NCI-H524 (cell line): ENCODE measurements around the gene TNFAIP8L2.

ENCODE experiments used
- DNase-seq, 2 experiments: peaks; one replicate each; lab custom pipeline; 2025; lab: John Stamatoyannopoulos, UW

Gene TNFAIP8L2

DNA sequence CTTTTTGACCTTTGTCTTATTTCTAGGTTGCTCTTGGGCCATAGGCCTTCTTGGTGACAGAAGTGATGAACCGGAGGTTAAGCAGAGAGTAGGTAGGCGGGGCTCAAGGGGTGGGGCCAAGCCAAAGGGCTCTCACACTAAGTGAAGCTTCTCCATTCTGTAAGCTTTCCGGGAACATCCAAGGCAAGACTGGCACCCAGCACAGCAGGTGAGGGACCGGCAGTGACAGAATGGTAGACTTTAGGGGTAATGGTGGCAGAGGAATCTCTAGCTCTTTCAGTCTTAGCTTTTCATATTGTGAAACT lies at the start of gene TNFAIP8L2:
TNFAIP8L2 (plus strand) TSS at position 135 of the 305 bp plus-strand sequence. CDS start 2,049 bp downstream, outside the sequence.
- DNase-seq = no peak

DNA sequence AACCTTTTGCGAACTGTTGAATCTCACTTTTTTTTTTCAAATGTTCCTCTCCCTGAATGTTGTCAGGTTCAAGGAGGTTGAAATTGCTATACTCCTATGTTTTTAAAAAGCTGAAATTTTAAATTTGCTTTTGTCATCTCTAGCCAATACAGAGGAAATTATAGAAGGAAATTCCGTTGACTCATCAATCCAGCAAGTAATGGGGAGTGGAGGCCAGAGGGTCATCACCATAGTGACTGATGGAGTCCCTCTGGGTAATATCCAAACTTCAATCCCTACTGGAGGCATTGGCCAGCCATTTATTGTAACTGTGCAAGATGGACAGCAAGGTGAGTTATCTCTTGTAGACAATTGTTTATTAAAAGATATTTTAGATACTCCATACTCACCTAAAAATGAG lies 49.6 kb upstream of the TNFAIP8L2 start:
- DNase-seq = no peak

DNA sequence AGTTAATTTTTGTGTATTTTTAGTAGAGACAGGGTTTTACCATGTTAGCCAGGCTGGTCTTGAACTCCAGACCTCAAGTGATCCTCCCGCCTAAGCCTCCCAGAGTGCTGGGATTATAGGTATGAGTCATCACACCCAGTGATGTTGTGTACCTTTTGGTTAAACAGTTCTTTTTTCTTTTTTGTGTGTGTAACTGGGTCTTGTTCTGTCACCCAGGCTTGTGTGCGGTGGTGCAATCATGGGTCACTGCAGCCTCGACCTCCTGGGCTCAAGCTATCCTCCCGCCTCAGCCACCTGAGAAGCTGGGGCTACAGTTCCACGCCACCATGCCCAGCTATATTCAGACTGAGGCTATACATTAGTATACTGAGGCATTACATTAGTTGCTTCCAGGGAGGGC lies 48.1 kb upstream of the TNFAIP8L2 start:
- no peak for DNase-seq

- DNase-seq = no peak
Measured at GRCh38 chr1:151113877-151114276, 42.6 kb upstream of the TNFAIP8L2 start.

GRCh38 chr1:151124763-151125403 lies 31.6 kb upstream of the TNFAIP8L2 start:
- no peak for DNase-seq

- no peak for DNase-seq
Measured at GRCh38 chr1:151128800-151129199, 27.6 kb upstream of the TNFAIP8L2 start.

- peak in 1 of 2 experiments; percentile 49 for DNase-seq
Measured at GRCh38 chr1:151130987-151131586, 25.4 kb upstream of the TNFAIP8L2 start.

- no peak for DNase-seq
Measured at GRCh38 chr1:151131701-151132334, 24.6 kb upstream of the TNFAIP8L2 start.

- no peak for DNase-seq
Measured at GRCh38 chr1:151132335-151133017, 24.0 kb upstream of the TNFAIP8L2 start.

DNA sequence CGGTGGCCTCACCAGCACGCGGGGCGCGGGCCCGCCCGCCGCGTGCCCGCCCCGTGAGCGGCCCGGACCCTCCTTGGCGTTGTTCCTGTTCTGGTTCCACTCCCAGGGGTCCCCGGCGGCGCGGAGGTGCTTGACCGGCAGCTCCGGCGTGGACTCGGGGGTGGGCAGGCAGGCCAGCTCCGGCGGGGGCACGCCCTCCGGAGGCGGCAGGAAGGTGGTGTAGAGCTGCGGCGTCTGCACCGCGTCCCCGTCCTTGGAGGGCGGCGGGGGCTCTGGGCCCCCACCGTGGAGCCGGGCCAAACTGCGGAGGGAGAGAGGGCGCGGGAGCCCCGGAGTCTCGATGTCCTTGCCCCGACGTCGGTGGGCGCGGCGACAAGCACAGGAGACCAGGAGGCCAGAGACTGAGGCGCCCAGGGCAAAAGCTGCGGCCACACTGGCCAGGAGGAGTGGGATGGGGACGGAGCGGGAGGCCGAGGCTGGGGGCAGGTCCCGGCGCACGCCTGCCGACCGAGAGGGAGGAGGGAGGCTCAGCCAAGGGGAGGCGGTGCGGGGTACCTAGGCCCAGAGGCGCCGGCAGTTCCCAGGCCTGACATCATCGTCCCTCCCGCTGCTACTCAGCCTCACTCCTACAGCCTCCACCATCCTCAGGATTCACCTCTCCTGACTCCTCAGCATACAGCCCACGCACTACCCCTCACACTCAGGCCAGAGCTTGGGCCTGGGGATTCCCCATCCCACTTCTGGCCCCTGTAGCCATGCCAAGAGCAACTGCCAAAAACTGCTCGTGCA lies 23.2 kb upstream of the TNFAIP8L2 start:
- no peak for DNase-seq

GRCh38 chr1:151134396-151134795 lies 22.1 kb upstream of the TNFAIP8L2 start:
- no peak for DNase-seq

GRCh38 chr1:151134991-151135390 lies 21.5 kb upstream of the TNFAIP8L2 start:
- no peak for DNase-seq

DNA sequence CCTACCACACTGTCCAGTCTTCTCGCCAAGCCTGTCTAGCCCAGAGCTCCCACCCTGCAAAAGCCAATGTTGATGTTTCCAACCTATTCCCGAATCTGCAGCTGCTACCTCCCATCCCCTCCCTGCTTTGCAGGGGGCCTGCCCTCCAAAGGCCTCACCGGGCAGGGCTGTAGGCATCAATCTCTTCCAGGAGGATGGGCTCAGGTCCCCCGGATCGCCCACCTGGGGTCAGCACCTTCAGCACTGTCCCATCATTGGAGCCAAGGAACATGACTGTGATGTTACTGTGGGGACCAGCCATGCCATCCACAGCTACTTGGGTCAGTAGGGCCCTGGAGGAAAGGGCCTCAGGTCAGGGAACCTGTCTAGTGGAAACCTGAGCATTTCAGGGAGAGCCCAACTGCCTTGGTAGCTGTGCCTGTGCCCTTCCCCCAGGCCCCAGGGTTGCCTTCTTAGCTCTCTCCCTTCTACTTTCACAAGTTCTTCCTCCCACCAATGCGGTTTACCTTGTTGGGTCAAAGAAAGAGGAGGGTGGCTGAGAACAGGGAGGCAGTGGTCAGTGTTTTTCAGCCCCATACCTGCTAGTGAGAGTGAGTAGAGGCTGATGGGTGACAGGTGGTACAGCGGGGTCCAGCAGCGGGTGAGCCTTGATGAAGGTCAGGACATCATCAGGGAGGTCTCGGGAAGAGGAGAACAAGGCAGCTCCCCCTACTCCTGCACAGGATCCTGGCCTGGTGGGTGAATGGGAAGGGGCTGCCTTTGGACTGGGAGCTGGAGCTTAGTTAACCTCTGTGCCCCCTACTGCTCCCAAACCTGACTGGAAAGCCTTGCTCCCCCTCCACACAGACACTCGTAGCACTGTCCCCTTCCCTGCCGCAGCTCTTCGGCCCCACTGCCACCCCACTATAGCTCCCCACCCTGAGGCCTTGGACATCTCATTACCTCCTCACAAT lies 20.7 kb upstream of the TNFAIP8L2 start:
- no peak for DNase-seq

GRCh38 chr1:151137789-151138188 lies 18.7 kb upstream of the TNFAIP8L2 start:
- DNase-seq = no peak

- peak; percentile 20 to 68 for DNase-seq
Measured at GRCh38 chr1:151142411-151143056, 13.9 kb upstream of the TNFAIP8L2 start.

DNA sequence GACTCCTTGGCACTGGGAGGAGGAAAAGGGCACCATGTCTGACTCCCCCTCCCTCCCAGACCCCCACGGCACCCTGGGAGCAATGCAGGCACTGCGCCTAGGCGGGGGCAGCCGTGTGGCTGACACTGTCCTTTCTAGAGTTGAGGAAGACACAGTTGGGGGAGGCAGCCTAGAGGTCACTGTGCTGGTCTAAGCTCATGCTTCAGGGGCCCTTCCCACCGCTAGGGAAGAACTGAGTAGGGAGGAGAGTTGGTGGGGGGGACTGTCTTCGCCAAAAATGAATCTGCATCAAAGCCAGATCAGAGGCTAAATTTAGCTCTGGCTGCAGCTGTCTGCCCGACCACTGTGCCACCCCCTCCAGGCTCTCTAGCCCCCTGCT lies 13.4 kb upstream of the TNFAIP8L2 start:
- DNase-seq = no peak

DNA sequence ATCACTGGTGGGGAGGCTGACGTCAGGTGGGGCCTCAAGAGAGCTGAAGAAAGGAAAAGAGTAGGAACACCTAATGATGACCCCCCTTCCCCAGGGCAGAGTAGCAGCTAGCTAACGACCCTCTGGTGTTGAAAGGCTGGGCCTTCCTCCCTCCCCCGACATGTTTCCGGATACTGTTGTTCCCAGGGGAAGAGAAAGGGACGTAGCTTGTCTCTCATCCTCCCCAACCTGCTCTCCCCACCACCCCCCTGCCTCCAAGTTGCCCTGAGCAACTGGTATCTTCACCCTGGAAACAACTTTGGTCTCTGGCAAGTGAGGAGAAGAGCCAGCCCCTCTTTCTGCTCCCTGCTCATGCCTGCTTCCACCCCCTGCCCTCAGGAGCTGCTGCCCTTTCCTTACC lies 12.5 kb upstream of the TNFAIP8L2 start:
- no peak for DNase-seq

DNA sequence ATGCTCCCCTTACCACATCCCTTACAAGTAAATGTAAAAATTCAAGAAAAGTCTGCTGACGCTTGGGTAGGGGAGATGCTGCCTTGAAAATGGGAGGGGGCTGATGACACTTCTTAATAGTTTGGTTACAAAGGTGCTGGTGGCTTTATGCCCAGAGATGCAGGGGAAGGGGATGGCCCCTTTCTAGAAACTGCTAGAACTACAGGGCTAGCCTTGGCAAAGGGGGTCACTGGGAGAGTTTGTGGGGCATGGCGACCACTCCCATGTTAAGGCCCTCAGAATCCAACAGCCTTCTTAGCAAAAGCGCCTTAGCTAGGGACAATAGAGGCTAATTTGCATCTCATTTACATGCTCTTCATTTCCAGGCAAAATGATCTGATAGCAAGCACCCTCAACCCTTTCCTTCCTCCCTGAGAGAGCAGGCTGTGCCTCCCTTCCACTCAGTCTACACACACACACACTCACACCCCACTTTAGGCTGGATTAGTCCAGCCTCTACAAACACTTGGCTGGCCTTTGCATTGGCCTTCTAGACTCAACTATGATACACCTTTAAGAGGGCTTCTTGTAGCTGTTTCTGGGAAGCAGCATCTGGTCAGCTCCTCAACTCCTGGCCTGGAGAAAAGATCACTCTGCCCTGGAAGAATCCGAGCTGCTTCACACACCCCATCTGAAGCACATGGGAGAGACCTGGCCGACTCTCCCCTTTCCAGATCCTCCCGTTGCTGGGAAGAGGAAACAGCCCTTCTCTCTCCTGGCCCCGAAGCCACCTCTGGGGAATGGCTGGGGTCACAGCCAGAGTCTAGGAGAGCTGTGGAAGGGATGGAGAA lies 11.8 kb upstream of the TNFAIP8L2 start:
- no peak for DNase-seq

- DNase-seq = no peak
Measured at GRCh38 chr1:151145304-151146071, 11.0 kb upstream of the TNFAIP8L2 start.
